ENCODE data around the gene MAF.

The MAF gene

GRCh38 chr16:79628988-79629387, 28.5 kb upstream of the MAF start:
- DNase-seq (ENCODE audit: low spot score), result no peak
- in situ Hi-C loops (cut with MboI; ENCODE audit: low pct_unique_long_range_greater_than_20kb, low sequenced_read_pairs, unreplicated experiment), result no loop called here
- TF ChIP-seq, protein P1, sequence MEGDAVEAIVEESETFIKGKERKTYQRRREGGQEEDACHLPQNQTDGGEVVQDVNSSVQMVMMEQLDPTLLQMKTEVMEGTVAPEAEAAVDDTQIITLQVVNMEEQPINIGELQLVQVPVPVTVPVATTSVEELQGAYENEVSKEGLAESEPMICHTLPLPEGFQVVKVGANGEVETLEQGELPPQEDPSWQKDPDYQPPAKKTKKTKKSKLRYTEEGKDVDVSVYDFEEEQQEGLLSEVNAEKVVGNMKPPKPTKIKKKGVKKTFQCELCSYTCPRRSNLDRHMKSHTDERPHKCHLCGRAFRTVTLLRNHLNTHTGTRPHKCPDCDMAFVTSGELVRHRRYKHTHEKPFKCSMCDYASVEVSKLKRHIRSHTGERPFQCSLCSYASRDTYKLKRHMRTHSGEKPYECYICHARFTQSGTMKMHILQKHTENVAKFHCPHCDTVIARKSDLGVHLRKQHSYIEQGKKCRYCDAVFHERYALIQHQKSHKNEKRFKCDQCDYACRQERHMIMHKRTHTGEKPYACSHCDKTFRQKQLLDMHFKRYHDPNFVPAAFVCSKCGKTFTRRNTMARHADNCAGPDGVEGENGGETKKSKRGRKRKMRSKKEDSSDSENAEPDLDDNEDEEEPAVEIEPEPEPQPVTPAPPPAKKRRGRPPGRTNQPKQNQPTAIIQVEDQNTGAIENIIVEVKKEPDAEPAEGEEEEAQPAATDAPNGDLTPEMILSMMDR (IDR thresholded peaks at IDR 0.05; ENCODE audit: extremely low read depth, insufficient read depth, missing control alignments), result no peak

GRCh38 chr16:79628501-79628975, 28.0 kb upstream of the MAF start:
- in situ Hi-C loops (cut with MboI; ENCODE audit: low pct_unique_long_range_greater_than_20kb, low sequenced_read_pairs, unreplicated experiment), result no loop called here
- TF ChIP-seq, protein P1 (IDR thresholded peaks at IDR 0.05; ENCODE audit: extremely low read depth, insufficient read depth, missing control alignments), result no peak
- DNase-seq (ENCODE audit: low spot score), result no peak

GRCh38 chr16:79627092-79627491, 26.6 kb upstream of the MAF start:
- DNase-seq (ENCODE audit: low spot score), result no peak
- in situ Hi-C loops (cut with MboI; ENCODE audit: low pct_unique_long_range_greater_than_20kb, low sequenced_read_pairs, unreplicated experiment), result no loop called here
- TF ChIP-seq, protein P1 (IDR thresholded peaks at IDR 0.05; ENCODE audit: extremely low read depth, insufficient read depth, missing control alignments), result no peak

- in situ Hi-C loops (cut with MboI; ENCODE audit: low pct_unique_long_range_greater_than_20kb, low sequenced_read_pairs, unreplicated experiment), result no loop called here
- no peak for DNase-seq (ENCODE audit: low spot score)
- TF ChIP-seq, protein P1 (IDR thresholded peaks at IDR 0.05; ENCODE audit: extremely low read depth, insufficient read depth, missing control alignments), result no peak
These were observed 25.2 kb upstream of the MAF start for GRCh38 chr16:79625738-79626137.

GRCh38 chr16:79623824-79624223, 23.3 kb upstream of the MAF start:
- in situ Hi-C loops (cut with MboI; ENCODE audit: low pct_unique_long_range_greater_than_20kb, low sequenced_read_pairs, unreplicated experiment), result loop anchor here (25.0 kb wide), 2 partner anchors 937 to 1112 kb away; no protein-coding TSS in a partner anchor
- TF ChIP-seq, protein P1 (IDR thresholded peaks at IDR 0.05; ENCODE audit: extremely low read depth, insufficient read depth, missing control alignments), result no peak
- DNase-seq (ENCODE audit: low spot score), result no peak

DNA sequence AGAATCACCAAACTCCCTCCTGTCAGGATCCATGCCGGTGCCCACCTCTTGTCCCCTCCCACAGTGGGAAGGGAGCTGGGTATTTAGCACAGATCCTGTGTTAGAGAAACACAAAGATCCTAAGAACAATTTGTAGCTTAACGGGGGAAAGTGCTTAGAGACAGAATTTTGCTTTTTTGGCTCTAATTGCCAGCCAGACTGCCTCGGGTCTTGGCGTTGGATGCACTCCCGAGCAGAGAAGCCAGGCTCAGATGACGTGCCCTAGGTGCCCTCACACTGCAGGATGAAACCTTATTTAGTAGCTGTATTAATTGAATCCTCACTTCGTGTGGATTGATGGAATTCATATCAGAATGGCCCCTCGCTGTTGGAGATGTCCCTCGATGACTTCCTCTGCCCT, 22.5 kb upstream of the MAF start:
- in situ Hi-C loops (cut with MboI; ENCODE audit: low pct_unique_long_range_greater_than_20kb, low sequenced_read_pairs, unreplicated experiment), result loop anchor here (25.0 kb wide), 2 partner anchors 936 to 1111 kb away; no protein-coding TSS in a partner anchor
- no peak for DNase-seq (ENCODE audit: low spot score)
- TF ChIP-seq, protein P1 (IDR thresholded peaks at IDR 0.05; ENCODE audit: extremely low read depth, insufficient read depth, missing control alignments), result no peak

Data from GM13977 (cell line).